WERI-Rb-1 (cell line): ENCODE results near the gene POLG2.
"Not testable (repeated sequence)": the region's sequence is repeated elsewhere in the genome, so short reads cannot be mapped to it uniquely, and the experiment has no call there.

Experiments used
- DNase-seq: peaks from one replicate; pipeline ENCODE4 v3.0.0-alpha.2; 2020
- H3K27ac ChIP-seq: fragments of 250-450 bp; sonication (Bioruptor Pico); 2 replicates; pipeline ENCODE4 v1.5.1; 2020; ENCODE audit warnings: mild to moderate bottlenecking, moderate library complexity
- H3K27me3 ChIP-seq: fragments of 250-450 bp; sonication (Bioruptor Pico); 2 replicates; pipeline ENCODE4 v1.5.1; 2021; ENCODE audit warnings: mild to moderate bottlenecking, low read depth, moderate library complexity; ENCODE audit not compliant: insufficient read depth, severe bottlenecking
- H3K36me3 ChIP-seq: fragments of 250-450 bp; sonication (Bioruptor Pico); 2 replicates; pipeline ENCODE4 v1.5.1; 2020; ENCODE audit warnings: mild to moderate bottlenecking, moderate library complexity
- H3K4me3 ChIP-seq: 2 replicates; pipeline ENCODE4 v1.5.1; 2011; ENCODE audit warnings: low read depth, mild to moderate bottlenecking, control low read depth, low read length
- H3K9me3 ChIP-seq: fragments of 250-450 bp; sonication (Bioruptor Pico); 2 replicates; pipeline ENCODE4 v1.5.1; 2021; ENCODE audit warnings: mild to moderate bottlenecking, moderate library complexity; ENCODE audit not compliant: severe bottlenecking
- TF ChIP-seq, protein P1 (sequence below): IDR thresholded peaks from 2 replicates; pipeline ENCODE4 v1.5.1; 2011; ENCODE audit warnings: low read depth, mild to moderate bottlenecking, control low read depth, inconsistent platforms, low read length

POLG2 gene

DNA sequence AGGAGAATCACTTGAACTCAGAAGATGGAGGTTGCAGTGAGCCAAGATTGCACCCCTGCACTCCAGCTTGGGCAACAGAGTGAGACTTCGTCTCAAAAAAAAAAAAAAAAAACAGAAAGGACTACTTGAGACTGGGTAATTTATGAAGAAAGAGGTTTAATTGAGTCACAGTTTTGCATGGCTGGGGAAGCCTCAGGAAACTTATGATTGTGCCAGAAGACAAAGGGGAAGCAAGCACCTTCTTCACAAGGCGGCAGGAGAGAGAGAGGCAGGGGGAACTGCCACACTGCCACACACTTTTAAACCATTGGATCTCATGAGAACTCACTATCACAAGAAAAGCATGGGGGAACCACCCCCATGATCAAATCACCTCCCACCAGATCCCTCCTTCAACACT is 56.9 kb downstream of the POLG2 start:
- Histone ChIP-seq H3K27ac (no peak overlapping the region), H3K4me3 (no peak overlapping the region), H3K27me3 (no peaks in the 10 kb centered on the region), H3K36me3 (no peaks in the 10 kb centered on the region), H3K9me3 (peaks cover 33% of the 10 kb centered on the region)
- DNase-seq, result no peak
- TF ChIP-seq, protein P1, sequence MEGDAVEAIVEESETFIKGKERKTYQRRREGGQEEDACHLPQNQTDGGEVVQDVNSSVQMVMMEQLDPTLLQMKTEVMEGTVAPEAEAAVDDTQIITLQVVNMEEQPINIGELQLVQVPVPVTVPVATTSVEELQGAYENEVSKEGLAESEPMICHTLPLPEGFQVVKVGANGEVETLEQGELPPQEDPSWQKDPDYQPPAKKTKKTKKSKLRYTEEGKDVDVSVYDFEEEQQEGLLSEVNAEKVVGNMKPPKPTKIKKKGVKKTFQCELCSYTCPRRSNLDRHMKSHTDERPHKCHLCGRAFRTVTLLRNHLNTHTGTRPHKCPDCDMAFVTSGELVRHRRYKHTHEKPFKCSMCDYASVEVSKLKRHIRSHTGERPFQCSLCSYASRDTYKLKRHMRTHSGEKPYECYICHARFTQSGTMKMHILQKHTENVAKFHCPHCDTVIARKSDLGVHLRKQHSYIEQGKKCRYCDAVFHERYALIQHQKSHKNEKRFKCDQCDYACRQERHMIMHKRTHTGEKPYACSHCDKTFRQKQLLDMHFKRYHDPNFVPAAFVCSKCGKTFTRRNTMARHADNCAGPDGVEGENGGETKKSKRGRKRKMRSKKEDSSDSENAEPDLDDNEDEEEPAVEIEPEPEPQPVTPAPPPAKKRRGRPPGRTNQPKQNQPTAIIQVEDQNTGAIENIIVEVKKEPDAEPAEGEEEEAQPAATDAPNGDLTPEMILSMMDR, result no peak

GRCh38 chr17:64439521-64439920 is 57.3 kb downstream of the POLG2 start:
- H3K4me3 ChIP-seq, H3K27ac ChIP-seq, H3K27me3 ChIP-seq, DNase-seq, H3K36me3 ChIP-seq: not testable (repeated sequence)
- H3K9me3 ChIP-seq, result peaks cover 33% of the 10 kb centered on the region

DNA sequence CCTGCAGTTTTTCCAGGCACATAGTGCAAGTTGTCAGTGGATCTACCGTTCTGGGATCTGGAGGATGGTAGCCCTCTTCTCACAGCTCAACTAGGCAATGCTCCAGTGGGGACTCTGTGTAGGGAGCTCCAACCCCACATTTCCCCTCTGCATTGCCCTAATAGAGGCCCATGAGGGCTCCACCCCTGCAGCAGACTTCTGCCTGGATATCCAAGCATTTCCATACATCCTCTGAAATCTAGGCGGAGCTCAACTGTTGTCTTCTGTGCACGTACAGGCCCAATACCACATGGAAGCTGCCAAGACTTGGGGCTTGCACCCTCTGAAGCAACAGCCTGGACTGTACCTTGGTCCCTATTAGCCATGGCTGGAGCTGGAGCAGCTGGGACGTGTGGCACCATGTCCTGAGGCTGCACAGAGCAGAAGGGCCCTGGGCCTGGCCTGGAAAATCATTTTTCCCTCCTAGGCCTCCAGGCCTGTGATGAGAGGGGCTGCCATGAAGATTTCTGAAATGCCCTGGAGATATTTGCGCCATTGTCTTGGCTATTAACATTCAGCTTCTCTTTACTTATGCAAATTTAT is 58.8 kb downstream of the POLG2 start:
- Histone ChIP-seq H3K36me3 (no peaks in the 10 kb centered on the region), H3K9me3 (peaks cover 33% of the 10 kb centered on the region), H3K27ac (no peak overlapping the region), H3K27me3 (no peaks in the 10 kb centered on the region), H3K4me3 (no peak overlapping the region)
- TF ChIP-seq, protein P1, result no peak
- no peak for DNase-seq

DNA sequence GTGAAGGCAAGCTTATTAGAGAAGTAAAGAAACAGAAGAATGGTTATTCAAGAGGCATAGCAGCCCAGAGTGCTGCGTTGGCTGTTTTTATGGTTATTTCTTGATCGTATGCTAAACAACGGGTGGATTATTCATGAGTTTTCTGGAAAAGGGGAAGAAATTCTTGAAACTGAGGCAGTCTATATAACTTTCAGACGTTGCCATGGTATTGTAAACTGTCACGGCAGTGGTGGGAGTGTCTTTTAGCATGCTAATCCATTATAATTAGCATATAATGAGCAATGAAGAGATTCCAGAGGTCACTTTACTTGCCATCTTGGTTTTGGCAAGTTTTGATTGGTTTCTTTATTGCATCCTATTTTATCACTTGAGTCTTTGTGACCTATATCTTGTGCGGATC is 65.3 kb downstream of the POLG2 start:
- H3K27me3 ChIP-seq, result no peaks in the 10 kb centered on the region
- H3K4me3 ChIP-seq, result no peak overlapping the region
- H3K36me3 ChIP-seq, result no peaks in the 10 kb centered on the region
- no peak for DNase-seq
- TF ChIP-seq, protein P1, result no peak
- H3K9me3 ChIP-seq, result peaks cover 4% of the 10 kb centered on the region
- no peak overlapping the region for H3K27ac ChIP-seq

- DNase-seq, H3K27me3 ChIP-seq, H3K9me3 ChIP-seq, H3K4me3 ChIP-seq, H3K27ac ChIP-seq, H3K36me3 ChIP-seq: not testable (repeated sequence)
Observed at GRCh38 chr17:64430036-64430435, 66.8 kb downstream of the POLG2 start.

GRCh38 chr17:64428406-64428805 is 68.4 kb downstream of the POLG2 start:
- no peak overlapping the region for H3K4me3 ChIP-seq
- no peak overlapping the region for H3K27ac ChIP-seq
- no peaks in the 10 kb centered on the region for H3K36me3 ChIP-seq
- no peaks in the 10 kb centered on the region for H3K27me3 ChIP-seq
- TF ChIP-seq, protein P1, result no peak
- H3K9me3 ChIP-seq, result no peaks in the 10 kb centered on the region
- no peak for DNase-seq
